IPS-15b (cell line): Measurements from ENCODE around the gene WDR54.
"Not testable (repeated sequence)": the region's sequence is repeated elsewhere in the genome, so short reads cannot be mapped to it uniquely, and the experiment has no call there.

Source experiments
- H3K27me3 ChIP-seq: one replicate; pipeline ENCODE4 v1.6.1; 2013; ENCODE audit warnings: low read length; ENCODE audit not compliant: control insufficient read depth, insufficient read depth
- H3K36me3 ChIP-seq: one replicate; pipeline ENCODE4 v1.6.1; 2013; ENCODE audit warnings: low read length; ENCODE audit not compliant: control insufficient read depth, insufficient read depth
- H3K4me1 ChIP-seq: one replicate; pipeline ENCODE4 v1.6.1; 2013; ENCODE audit warnings: mild to moderate bottlenecking, low read length; ENCODE audit not compliant: control insufficient read depth, insufficient read depth
- H3K4me3 ChIP-seq: one replicate; pipeline ENCODE4 v1.5.1; 2013; ENCODE audit warnings: low read depth, low read length
- H3K9ac ChIP-seq: one replicate; pipeline ENCODE4 v1.6.1; 2013; ENCODE audit warnings: low read depth, mild to moderate bottlenecking, low read length
- H3K9me3 ChIP-seq: one replicate; pipeline ENCODE4 v1.6.1; 2013; ENCODE audit warnings: mild to moderate bottlenecking, low read length; ENCODE audit not compliant: control insufficient read depth, insufficient read depth

WDR54 gene

DNA sequence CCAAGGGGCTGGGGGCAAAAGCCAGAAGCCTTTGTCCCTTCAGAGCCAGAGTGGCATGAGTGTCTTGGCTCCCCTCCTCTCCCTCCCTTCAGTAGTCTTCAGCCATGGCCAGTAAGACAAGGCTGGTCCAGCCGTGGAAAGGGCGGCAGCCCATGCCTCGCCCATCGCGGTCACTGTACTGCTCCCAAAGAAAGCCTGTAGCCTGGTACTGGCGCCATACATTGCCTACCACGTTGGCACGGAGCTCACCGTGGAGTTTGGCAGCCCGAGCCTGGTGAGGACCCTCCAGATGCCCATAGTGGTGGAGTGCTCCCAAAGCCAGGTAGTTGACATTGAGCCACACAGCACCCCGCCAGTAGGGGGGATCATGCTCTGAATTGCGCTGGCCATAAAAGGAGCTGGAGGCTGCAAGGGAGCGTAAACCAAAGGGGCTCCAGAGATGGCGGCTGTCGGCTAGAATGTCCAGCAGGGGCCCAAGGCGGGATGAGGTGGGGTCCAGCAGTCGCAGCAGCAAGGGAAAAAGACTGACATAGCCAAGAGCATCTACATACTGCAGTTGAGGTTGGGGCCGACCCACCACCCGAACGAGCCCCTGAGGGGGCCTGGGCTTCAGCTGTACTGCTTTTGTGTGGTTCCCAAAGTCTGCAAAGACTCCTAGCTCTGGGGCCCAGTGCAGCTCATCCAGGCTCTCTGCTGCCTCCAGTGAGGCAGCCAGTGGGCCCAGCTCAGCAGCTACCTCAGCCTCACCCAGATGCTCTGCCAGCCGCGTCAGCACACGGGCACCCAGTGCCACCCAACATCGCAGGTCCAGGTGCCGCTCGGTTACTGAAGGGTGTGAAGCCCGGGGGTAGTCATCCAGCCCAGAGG is 39.9 kb downstream of the WDR54 start:
- H3K9ac ChIP-seq, result no peak overlapping the region
- no peaks in the 10 kb centered on the region for H3K9me3 ChIP-seq
- H3K36me3 ChIP-seq, result peaks cover 14% of the 10 kb centered on the region
- no peak overlapping the region for H3K4me3 ChIP-seq
- no peaks in the 10 kb centered on the region for H3K27me3 ChIP-seq
- H3K4me1 ChIP-seq, result peaks cover 6% of the 10 kb centered on the region

DNA sequence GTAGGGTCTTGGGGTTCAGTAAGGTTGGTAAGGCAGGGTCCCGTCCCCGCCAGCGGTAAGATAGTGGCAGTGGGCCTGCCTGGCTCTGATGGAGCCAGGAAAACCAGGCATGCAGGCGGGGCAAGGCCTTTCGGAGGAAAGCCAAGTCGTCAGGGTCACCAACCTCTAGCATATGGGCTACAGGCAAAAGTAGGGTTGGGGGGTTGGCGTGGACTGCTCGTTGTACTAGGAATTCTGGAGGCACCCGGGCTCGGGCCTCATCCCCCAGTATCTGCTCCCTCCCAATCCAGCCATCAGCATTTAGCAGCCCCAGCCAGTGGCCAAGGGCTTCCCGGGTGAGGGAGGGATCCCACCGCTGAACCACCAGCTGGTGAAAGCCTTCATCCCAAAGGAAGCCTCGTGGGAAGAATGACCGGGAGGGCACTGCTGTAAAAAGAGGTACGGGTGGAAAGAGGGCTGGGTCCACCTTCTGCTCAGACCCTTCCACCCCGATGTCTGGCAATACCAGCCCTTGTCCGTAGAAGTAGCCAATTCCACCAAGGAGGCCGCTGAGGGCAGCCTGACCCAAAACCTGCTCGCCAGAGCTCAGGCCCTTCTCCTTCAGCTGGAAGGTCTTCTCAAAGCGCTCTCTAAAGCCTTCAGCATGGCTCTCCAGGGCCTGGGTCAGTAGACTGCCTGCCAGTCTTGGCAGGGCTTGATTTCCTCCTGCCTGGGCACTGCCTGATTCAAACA is 40.7 kb downstream of the WDR54 start:
- peaks cover 14% of the 10 kb centered on the region for H3K36me3 ChIP-seq
- H3K9me3 ChIP-seq, result no peaks in the 10 kb centered on the region
- H3K27me3 ChIP-seq, result no peaks in the 10 kb centered on the region
- H3K4me3 ChIP-seq, result no peak overlapping the region
- H3K4me1 ChIP-seq, result no peaks in the 10 kb centered on the region
- no peak overlapping the region for H3K9ac ChIP-seq

DNA sequence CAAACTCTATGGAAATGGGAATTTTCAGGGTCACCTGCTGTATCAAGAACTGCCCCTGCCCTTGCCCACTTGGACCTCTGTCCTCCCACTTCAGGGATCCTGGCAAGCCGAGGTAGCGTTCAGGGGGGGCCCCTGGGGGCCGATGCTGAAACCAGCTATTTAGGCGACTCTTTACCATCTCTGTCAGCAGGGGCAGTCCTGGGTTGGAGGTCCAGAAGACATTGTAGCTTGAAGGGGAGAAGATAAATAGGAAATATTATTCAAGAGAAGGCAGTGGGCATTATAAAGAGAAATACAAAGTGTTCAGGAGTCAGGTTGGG is 41.2 kb downstream of the WDR54 start:
- no peaks in the 10 kb centered on the region for H3K27me3 ChIP-seq
- peaks cover 14% of the 10 kb centered on the region for H3K36me3 ChIP-seq
- no peak overlapping the region for H3K4me3 ChIP-seq
- no peaks in the 10 kb centered on the region for H3K4me1 ChIP-seq
- H3K9ac ChIP-seq, result no peak overlapping the region
- H3K9me3 ChIP-seq, result no peaks in the 10 kb centered on the region

DNA sequence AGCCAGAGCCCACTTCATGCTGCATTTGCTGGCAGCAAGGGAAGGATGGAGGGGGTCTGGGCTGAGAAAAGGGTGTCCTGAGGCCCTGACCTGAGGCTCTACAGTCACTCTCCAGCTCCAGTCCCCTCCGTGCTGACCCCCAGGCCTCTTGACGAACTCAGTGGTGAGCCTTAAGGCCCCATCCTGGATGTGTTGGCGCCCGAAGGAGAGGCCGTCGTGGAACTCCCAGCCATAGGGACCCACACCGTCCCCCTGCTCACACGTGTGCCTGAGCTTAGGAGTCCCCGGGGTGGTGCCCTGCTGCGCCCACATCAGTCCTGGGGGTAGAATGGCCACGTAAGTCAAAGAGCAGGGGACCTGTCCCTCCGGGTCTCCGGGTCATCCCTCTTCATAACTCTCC is 42.9 kb downstream of the WDR54 start:
- Histone ChIP-seq H3K9me3 (no peaks in the 10 kb centered on the region), H3K4me3 (peak overlapping the region; percentile 89), H3K9ac (peak overlapping the region; percentile 76), H3K4me1 (no peaks in the 10 kb centered on the region), H3K27me3 (no peaks in the 10 kb centered on the region), H3K36me3 (peaks cover 14% of the 10 kb centered on the region)

DNA sequence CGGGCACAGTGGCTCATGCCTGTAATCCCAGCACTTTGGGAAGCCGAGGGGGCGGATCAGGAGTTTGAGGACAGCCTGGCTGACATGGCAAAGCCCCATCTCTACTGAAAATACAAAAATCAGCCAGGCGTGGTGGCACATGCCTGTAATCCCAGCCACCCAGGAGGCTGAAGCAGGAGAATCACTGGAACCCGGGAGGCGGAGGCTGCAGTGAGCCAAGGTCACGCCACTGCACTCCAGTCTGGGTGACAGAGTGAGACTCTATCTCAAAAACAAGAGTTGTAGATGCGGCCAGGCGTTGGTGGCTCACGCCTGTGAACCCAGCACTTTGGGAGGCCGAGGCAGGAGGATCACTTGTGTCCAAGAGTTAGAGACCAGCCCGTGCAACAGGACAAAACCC is 49.2 kb downstream of the WDR54 start:
- H3K27me3 ChIP-seq, H3K4me3 ChIP-seq, H3K9ac ChIP-seq, H3K4me1 ChIP-seq, H3K9me3 ChIP-seq: not testable (repeated sequence)
- H3K36me3 ChIP-seq, result peaks cover 11% of the 10 kb centered on the region

DNA sequence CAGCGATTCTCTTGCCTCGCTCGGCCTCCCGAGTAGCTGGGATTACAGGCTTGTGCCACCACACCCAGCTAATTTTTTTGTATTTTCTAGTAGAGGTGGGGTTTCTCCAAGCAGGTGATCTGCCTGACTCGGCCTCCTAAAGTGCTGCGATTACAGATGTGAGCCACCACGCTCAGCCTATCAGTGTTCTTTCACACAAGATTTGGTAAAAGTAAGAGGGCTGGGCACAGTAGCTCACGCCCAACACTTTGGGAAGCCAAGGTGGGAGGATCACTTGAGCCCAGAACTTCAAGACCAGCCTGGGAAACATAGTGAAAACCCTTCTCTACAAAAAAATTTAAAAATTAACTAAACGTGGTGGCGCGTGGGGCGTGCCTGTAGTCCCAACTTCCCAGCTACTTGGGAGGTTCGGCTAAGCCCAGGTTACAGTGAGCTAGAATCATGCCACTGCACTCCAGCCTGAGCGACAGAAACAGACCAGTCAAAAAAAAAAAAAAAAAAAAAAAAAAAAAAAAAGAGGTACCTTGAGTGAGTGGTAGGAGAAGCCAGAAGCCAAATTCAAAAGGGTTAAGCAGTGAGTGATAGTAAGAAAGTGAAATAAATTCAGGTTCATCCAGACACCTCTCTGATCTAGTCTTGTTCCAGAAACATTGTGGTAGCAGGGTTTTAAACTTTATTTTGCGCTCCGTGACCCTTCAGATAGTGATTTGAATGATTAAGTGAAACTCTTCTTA is 50.0 kb downstream of the WDR54 start:
- H3K27me3 ChIP-seq, result no peaks in the 10 kb centered on the region
- peaks cover 2% of the 10 kb centered on the region for H3K4me1 ChIP-seq
- no peaks in the 10 kb centered on the region for H3K9me3 ChIP-seq
- H3K4me3 ChIP-seq, result peak overlapping the region; percentile 89
- peaks cover 11% of the 10 kb centered on the region for H3K36me3 ChIP-seq
- peak overlapping the region; percentile 71 for H3K9ac ChIP-seq

DNA sequence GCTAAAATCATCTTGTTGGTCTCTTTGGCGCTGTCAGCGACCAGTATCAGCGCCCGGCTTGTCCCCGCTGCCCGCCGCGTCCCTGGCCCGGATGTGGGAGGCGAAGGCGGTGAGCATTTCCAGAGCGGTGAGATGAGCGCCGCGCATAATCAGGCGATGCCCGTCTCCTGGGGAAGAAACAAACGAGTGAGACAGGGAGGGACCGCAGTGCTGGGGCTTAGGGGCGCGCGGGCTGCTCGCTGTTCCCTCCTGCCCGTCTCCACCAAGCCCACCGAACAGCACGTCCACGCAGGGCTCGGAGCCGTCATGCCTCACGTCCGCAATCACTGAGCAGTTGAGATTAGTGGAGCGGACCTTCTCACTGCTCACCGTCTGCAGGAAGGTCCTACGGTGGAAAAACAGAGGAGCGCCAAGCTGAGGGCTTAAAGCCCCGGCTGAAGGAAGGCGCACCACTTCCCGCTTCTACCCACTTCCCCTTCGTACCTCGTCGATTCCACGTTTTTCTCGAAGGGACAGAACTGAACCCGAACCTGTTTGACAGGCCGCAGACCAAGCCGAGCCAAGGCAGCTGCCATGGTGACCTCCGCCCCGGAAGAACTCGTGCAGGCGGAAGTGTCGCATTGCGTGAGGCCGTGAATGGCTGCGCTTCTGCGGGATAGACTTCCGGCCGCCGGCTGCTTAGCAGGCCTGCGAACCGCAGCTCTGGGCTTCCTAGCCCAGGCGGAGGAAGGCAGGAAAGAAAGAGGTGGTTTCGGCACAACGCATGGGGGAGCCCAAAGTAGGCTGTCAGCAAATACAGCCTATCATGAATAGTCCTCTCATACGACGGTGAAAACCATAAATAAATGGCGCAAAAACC is 50.8 kb downstream of the WDR54 start, which contains the start of gene MRPL53:
Gene MRPL53, minus strand, starts transcription at position 595 of the 859 bp plus-strand sequence. Its CDS starts 20 bp downstream, at position 575.
- Histone ChIP-seq H3K9me3 (no peaks in the 10 kb centered on the region), H3K27me3 (no peaks in the 10 kb centered on the region), H3K4me3 (peak within 1 kb of the TSS; percentile 89), H3K9ac (peak within 1 kb of the TSS; percentile 71), H3K36me3 (peaks cover 11% of the 10 kb centered on the region), H3K4me1 (peaks cover 2% of the 10 kb centered on the region)

DNA sequence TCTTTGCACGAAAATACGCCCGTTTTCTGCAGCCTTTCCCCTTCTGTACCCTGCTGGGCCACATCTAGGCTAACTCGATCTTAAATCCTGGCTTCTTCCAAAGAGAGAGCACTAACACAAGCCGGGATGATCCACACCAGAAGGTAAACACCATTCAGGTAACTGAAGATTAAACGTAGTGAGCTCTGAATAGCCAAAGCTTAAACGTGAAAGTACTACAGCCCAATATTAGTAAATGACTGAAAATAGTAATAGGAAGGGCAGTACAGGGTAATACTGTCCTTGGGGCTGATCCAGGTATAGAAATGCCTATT is 51.4 kb downstream of the WDR54 start:
- no peaks in the 10 kb centered on the region for H3K27me3 ChIP-seq
- H3K9ac ChIP-seq, result peak overlapping the region; percentile 71
- H3K36me3 ChIP-seq, result peaks cover 14% of the 10 kb centered on the region
- peaks cover 2% of the 10 kb centered on the region for H3K4me1 ChIP-seq
- H3K9me3 ChIP-seq, result no peaks in the 10 kb centered on the region
- H3K4me3 ChIP-seq, result peak overlapping the region; percentile 89

DNA sequence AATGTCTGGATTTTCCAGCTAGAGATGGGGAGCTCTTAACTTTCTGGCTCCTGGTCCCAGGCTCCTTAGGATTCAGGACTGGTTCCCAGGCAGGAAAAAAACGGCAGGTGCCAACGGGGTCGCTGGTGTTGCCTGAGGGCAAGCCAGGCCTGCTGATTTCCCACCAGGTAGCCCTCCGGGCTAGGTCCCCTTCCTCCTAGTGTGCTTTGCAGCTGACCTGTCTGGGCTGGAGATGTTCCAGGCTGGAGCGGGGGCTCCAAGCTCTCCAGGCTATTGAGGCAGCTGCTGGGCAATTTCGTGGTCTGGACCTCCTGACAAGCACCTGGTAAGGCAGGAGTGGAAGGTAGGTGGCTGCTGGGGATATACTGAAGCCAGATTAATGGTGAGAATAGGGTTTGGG is 53.0 kb downstream of the WDR54 start:
- no peak overlapping the region for H3K4me3 ChIP-seq
- no peaks in the 10 kb centered on the region for H3K9me3 ChIP-seq
- no peaks in the 10 kb centered on the region for H3K27me3 ChIP-seq
- no peak overlapping the region for H3K9ac ChIP-seq
- peaks cover 14% of the 10 kb centered on the region for H3K36me3 ChIP-seq
- peaks cover 2% of the 10 kb centered on the region for H3K4me1 ChIP-seq

DNA sequence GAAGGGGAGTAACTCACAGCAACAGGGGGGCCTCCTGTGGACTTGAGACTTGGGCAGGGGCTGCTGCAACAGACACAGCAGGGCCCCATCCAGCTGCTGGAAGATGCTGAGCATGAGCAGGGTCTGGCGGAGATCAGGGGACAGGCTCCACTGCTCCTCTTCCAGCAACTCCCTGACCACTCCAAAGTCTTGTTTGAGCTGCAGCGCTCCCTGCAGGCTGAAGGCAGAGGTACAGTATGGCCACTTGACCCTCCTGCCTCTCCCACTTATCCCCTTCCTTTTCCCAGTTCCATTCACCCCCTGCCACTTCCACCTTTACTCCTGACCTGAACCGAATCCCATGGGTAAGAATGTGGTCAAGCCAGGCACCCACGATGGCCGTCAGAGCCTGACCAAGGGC is 53.4 kb downstream of the WDR54 start:
- no peak overlapping the region for H3K4me3 ChIP-seq
- peaks cover 2% of the 10 kb centered on the region for H3K4me1 ChIP-seq
- H3K27me3 ChIP-seq, result no peaks in the 10 kb centered on the region
- peaks cover 14% of the 10 kb centered on the region for H3K36me3 ChIP-seq
- no peak overlapping the region for H3K9ac ChIP-seq
- no peaks in the 10 kb centered on the region for H3K9me3 ChIP-seq
